D721Med (cell line): ENCODE results near the gene LAMA3.
A peak's percentile ranks its signal among the peaks of the same experiment; 100 is the strongest.

Experiments used
- DNase-seq: peaks from one replicate; pipeline ENCODE4 v3.0.0; 2011; ENCODE audit warnings: low spot score; ENCODE audit not compliant: insufficient read length
- FAIRE-seq: peaks from 2 replicates; lab custom pipeline; 2011; peaks lifted over from hg19 to GRCh38; lab: Jason Lieb, UNC
- TF ChIP-seq, protein P1 (sequence below): IDR thresholded peaks from 2 replicates; pipeline ENCODE4 v1.5.1; 2012; ENCODE audit warnings: mild to moderate bottlenecking, control low read depth; ENCODE audit not compliant: insufficient read depth; ENCODE audit errors: missing control alignments

Gene LAMA3

DNA sequence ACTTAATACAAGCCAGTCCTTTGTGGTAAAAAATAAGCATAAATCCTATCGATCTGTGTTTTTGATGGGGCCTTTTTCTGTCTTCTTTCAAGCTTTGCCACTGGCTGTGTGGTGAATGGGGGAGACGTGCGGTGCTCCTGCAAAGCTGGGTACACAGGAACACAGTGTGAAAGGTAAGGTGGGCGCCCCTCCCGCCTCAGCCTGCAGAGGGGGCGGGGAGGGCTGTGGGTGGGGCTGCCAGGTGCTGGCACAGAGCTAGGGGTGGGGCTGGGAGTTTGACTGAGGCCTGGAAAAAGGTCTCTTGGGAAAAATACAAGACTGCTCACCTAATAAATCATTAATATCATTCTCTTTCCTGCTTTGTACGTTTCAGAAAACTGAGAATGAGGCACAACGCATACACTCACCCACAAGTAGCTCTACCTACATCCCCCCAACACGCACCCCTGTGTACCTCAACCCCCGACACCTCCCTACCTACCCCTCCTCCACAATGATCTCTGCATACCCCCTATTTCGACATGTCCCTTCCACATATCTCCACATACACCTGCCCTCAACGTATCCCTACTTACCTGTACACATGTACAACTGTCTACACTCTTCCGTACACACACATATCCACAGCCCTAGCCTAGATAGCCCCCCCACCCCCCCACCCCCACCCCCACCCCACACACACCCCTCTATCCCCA is 195.6 kb downstream of the LAMA3 start:
- TF ChIP-seq, protein P1, sequence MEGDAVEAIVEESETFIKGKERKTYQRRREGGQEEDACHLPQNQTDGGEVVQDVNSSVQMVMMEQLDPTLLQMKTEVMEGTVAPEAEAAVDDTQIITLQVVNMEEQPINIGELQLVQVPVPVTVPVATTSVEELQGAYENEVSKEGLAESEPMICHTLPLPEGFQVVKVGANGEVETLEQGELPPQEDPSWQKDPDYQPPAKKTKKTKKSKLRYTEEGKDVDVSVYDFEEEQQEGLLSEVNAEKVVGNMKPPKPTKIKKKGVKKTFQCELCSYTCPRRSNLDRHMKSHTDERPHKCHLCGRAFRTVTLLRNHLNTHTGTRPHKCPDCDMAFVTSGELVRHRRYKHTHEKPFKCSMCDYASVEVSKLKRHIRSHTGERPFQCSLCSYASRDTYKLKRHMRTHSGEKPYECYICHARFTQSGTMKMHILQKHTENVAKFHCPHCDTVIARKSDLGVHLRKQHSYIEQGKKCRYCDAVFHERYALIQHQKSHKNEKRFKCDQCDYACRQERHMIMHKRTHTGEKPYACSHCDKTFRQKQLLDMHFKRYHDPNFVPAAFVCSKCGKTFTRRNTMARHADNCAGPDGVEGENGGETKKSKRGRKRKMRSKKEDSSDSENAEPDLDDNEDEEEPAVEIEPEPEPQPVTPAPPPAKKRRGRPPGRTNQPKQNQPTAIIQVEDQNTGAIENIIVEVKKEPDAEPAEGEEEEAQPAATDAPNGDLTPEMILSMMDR = no peak
- FAIRE-seq = no peak
- DNase-seq = no peak

DNA sequence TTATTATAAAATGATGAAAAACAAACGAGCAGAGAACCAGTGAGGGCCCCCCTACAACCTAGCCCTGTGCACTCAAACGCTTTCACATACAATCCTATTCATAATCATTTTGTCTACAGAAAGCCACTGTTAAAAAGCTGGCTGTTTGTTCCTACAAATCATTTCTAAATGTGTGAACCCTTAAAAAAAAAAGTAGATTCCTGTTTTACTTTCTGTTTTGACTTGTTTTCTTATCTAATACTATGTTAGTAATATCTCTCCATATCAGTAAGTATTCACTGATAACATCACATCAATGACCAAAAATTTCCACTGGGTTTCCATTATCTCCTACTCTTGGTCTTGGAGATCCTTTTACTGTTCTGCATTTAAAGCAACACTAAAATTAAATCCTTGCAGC is 196.5 kb downstream of the LAMA3 start:
- TF ChIP-seq, protein P1 = no peak
- DNase-seq (no peak), FAIRE-seq (no peak)

DNA sequence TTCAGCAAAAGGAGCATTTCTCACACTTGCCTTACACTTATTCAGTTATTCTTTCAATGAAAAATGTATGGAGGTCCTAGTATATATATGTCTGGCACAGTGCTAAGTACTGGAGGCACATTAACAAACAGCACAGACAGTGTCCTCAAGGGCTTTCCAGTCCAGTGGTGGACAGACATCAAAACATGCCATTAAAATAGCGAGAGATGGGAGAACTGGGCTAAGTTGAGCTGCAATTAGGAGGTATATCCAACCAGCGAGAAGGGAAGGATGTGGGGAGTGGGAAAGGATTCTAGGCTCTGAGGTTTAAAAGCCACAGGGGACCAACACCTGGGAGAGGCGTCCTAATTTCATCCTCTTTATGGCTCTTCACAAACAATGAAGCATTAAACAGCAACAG is 197.8 kb downstream of the LAMA3 start:
- TF ChIP-seq, protein P1 = no peak
- DNase-seq (no peak), FAIRE-seq (no peak)

DNA sequence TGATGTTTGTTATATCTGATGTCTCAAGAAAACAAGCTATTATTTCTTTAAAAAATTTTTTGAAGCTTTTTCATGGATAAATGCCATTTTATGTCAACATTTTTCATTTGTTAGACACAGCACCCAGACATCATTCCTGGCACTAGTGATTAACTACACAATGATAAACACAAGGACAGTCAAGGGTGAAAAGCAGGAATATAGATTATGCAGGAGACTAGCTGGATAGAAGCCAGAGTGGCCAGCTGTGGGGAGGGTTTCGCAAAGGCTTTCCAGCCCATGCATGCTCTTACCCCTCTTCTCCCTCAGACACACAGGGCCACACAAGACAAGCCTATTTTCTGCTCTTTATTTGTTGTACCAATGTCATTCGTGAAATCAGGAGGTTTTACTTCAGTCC is 198.2 kb downstream of the LAMA3 start:
- DNase-seq = no peak
- TF ChIP-seq, protein P1 = no peak
- FAIRE-seq = no peak

DNA sequence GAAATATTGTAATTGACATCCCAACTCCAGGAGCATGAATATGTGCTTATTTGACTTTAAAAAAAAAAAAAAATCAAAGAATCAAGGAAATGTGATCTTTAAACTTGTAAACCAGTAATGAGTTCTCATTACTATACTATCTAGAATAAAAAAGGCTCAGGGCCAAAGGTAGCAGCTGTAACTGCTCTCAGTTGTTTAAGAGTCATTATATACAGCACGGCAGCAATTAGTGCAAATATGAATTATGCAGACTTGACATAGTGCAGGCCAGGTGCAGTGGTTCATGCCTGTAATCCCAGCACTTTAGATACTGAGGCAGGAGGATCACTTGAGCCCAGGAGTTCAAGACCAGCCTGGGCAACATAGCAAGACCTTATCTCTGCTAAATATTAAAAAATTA is 199.6 kb downstream of the LAMA3 start:
- TF ChIP-seq, protein P1 = no peak
- FAIRE-seq = no peak
- DNase-seq = no peak

DNA sequence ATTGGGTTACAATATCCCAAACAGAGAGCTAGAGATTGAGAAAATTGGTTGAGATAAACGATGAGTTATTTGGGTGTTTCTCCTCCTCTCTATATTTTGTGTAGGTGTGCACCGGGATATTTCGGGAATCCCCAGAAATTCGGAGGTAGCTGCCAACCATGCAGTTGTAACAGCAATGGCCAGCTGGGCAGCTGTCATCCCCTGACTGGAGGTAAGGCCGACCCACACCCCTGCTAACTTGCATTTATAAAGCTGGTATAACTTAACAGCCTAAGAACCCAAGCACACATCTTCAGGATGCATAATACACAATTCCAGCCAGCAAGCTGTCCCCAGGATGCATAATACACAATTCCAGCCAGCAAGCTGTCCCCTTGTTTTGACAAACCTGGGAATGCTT is 200.7 kb downstream of the LAMA3 start:
- DNase-seq = no peak
- TF ChIP-seq, protein P1 = no peak
- no peak for FAIRE-seq

DNA sequence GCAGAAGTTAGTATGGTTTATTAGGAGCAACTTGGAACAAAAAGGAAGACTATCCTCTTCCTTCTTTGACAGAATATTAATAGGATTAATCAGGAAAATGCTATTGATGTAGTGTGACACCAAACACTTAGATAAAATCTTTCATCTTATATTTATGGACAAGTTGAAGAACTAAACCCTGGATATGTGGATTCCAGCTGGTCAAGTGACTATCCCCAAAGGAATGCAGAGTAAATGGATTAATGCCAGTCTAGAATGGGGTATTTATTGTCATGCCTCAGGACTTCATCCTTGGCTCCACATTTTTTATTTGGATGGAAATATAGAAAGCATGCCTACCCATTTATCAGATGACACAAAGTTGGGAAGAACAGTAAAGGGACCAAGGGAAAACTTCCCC is 201.3 kb downstream of the LAMA3 start:
- TF ChIP-seq, protein P1 = no peak
- DNase-seq (no peak), FAIRE-seq (peak; percentile 11)
